HFF-Myc (cell line): Measurements from ENCODE around the gene AVPR1B.

Experiments used
- DNase-seq: peaks from one replicate; pipeline ENCODE4 v3.0.0-alpha.2; 2011; ENCODE audit warnings: low read depth; ENCODE audit errors: extremely low read depth
- H3K4me3 ChIP-seq: replicated peaks from 2 replicates; pipeline ENCODE4 v1.5.1; 2011; ENCODE audit warnings: low read depth, mild to moderate bottlenecking, control low read depth, low read length
- TF ChIP-seq, protein P1 (sequence below): IDR thresholded peaks from 2 replicates; pipeline ENCODE4 v1.5.1; 2012; ENCODE audit warnings: mild to moderate bottlenecking, low read depth, low read length, control low read depth; ENCODE audit errors: missing control alignments

Gene AVPR1B, protein sequence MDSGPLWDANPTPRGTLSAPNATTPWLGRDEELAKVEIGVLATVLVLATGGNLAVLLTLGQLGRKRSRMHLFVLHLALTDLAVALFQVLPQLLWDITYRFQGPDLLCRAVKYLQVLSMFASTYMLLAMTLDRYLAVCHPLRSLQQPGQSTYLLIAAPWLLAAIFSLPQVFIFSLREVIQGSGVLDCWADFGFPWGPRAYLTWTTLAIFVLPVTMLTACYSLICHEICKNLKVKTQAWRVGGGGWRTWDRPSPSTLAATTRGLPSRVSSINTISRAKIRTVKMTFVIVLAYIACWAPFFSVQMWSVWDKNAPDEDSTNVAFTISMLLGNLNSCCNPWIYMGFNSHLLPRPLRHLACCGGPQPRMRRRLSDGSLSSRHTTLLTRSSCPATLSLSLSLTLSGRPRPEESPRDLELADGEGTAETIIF

GRCh38 chr1:206117151-206117948, at the start of gene AVPR1B:
Gene AVPR1B, minus strand, starts transcription at chr1:206117388. Its CDS starts 498 bp downstream, at chr1:206116890.
- peak within 1 kb of the TSS; percentile 20; the same call in 1 of the 2 replicates for H3K4me3 ChIP-seq
- no peak for DNase-seq
- TF ChIP-seq, protein P1, sequence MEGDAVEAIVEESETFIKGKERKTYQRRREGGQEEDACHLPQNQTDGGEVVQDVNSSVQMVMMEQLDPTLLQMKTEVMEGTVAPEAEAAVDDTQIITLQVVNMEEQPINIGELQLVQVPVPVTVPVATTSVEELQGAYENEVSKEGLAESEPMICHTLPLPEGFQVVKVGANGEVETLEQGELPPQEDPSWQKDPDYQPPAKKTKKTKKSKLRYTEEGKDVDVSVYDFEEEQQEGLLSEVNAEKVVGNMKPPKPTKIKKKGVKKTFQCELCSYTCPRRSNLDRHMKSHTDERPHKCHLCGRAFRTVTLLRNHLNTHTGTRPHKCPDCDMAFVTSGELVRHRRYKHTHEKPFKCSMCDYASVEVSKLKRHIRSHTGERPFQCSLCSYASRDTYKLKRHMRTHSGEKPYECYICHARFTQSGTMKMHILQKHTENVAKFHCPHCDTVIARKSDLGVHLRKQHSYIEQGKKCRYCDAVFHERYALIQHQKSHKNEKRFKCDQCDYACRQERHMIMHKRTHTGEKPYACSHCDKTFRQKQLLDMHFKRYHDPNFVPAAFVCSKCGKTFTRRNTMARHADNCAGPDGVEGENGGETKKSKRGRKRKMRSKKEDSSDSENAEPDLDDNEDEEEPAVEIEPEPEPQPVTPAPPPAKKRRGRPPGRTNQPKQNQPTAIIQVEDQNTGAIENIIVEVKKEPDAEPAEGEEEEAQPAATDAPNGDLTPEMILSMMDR: no peak

DNA sequence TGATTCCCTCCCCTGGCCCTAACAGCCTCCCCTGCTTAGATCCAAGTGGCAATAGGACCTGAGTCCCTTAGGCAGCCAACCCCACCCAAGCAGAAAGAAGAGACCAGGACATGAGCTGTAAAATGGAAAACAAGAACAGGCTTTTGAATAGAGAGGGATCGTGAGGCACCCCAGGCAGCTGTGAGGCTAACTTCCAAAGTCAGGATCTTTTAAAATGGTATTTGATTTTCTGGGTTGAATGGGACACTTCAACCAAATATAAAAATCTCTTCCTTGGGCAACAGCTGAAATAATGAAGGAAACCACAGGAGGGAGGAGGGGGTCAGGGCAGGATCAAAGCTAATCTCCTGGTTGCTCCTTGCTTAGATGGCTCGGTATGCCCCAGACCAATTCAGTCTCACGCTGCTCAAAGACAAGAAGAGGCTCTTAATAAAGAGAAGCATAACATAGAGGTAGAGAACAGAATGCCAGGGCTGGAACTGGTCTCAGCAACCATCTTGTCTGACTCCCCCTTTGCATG, 28.6 kb upstream of the AVPR1B start:
- no peak overlapping the region for H3K4me3 ChIP-seq
- TF ChIP-seq, protein P1: no peak
- DNase-seq: no peak

DNA sequence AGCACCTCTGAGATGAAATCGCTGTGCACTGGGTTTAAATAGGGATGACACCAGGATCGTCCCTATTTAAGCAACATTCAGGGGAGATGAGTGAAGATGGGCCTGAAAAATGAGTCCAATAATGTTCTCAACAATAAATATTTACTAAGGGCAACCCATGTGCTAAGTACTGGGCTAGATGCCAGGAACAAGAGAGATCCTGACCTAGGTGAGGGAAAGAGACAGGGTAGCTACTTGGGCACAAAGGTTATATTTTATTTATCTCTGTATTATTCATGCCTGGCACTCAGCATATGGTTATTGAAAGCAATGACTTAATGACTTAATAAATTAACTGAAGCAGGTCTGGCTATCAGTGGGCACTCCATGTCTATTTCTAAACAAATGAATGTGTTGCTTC, 27.4 kb upstream of the AVPR1B start:
- TF ChIP-seq, protein P1: no peak
- H3K4me3 ChIP-seq: no peak overlapping the region
- DNase-seq: no peak

GRCh38 chr1:206143537-206144172, 26.5 kb upstream of the AVPR1B start:
- no peak for DNase-seq
- no peak overlapping the region for H3K4me3 ChIP-seq
- TF ChIP-seq, protein P1: no peak

DNA sequence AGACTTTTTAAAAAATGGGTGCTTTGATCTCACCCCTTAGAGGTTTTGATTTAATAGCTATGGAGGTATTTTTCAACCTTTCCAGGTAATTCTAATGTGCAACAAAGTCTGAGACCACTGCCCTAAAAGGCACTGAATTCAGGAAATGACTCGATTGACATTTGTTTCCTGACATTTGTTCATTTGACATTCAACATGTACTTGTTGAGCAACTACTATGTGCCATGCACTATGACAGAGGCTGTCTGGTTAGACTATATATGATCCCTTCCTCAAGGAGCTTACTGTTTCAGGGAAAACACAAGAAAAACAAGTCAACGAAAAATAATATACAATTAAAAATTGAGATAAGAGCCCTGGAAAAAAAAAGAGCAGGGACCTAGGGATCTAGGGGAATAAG, 25.6 kb upstream of the AVPR1B start:
- DNase-seq: no peak
- no peak overlapping the region for H3K4me3 ChIP-seq
- TF ChIP-seq, protein P1: no peak

GRCh38 chr1:206142011-206142410, 24.8 kb upstream of the AVPR1B start:
- H3K4me3 ChIP-seq: no peak overlapping the region
- DNase-seq: no peak
- TF ChIP-seq, protein P1: no peak
